ENCODE results near the gene PWWP2B.

DNA sequence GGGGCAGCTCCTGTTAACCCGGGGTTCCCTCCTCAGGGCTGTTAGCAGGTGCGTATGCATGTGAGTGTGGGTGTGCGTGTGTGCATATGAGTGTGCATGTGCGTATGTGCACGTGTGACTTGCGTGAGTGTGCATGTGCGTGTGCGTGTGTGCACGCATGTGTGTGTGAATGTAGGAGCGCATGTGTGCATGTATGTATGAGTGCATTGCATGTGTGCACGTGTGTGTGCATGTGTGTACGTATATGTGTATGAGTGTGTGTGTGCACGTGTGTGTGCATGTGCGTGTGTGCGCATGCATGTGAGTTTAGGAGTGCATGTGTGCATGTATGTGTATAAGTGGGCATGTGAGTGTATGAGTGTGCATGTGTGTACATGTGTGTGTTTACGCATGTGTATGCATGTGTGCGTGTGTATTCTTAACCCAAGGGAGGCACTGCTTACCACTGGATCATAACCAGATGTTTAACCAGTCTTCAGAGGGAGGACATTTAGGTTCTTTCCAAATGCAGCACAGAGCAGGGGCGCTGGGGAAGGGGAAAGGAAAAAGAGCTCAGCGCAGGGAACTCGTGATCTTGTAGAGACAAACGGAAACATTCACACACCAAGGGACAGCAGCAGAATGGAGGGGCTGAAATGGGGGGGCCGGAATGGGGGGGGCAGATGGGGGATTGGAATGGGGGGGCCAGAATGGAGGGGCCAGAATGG, 45.0 kb downstream of the PWWP2B start:
- TF ChIP-seq POLR2A (IDR thresholded peaks at IDR 0.05) (no peak), CTCF (IDR thresholded peaks at IDR 0.05) (no peak), POLR2AphosphoS5 (IDR thresholded peaks at IDR 0.05) (no peak)

Data from sigmoid colon (tissue), 4 donors.